ENCODE measurements around the gene ABCA13.

ABCA13 gene

DNA sequence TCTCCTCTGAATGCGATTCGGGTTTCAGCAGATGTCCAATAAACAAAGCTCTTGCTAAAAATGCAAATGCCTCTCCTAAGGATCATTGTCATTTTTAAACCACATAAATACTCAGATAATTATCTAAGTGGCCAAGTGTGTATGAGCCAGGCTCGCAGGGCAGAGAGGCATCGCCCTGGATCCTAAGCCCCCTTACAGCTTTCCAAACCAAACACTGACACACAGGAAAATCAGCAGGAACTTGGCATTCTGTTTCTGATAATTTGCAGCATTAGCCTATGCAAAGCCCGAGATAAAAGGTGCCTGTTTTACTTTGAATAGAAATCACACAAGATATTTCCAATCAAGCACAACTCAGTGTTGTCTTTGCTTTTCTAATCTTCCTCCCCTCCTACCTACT, 134.4 kb downstream of the ABCA13 start:
- peak; percentile 78 for DNase-seq

- no peak for DNase-seq
Measured at GRCh38 chr7:48307041-48307714, 135.9 kb downstream of the ABCA13 start.

GRCh38 chr7:48309720-48310119, 138.5 kb downstream of the ABCA13 start:
- DNase-seq, result no peak

- no peak for DNase-seq
Measured at GRCh38 chr7:48311464-48312100, 140.3 kb downstream of the ABCA13 start.

DNA sequence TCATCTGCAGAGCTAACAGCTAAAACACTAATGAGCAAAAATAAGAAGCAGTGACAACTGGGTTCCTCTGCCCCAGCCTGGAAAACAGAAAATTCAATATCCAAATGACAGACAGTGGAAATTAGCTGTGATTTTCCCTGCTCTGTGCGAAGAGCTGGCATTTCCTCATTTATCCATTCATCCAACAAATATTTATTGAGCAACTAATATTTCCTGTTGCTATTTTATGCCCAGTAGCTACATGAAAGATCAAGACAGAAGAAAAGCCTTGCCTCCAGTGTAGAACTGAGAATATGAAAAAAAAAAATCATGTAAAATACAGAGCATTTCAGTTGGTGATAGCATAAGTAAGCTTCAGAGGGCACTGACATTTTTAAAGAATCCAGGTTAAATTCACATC, 140.9 kb downstream of the ABCA13 start:
- DNase-seq, result no peak

GRCh38 chr7:48316768-48317167, 145.5 kb downstream of the ABCA13 start:
- no peak for DNase-seq

DNA sequence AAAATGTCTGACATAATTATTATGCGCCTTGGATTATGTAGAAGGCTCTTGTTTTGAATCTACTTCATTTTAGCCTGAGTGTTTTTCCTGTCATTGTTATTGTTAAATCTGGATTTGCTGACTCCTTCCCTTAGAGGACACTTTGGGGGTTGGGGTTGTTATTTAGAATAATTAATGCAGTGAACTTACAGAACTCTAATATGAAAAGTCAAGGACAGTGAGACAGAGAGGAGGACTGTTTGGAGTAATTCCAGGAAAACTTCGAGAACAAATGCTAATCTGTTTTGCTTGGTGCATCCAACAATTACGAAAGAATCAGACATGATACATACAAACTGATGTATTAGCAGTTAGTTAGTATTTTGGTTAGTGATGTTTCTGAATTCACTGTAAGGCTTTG, 146.1 kb downstream of the ABCA13 start:
- no peak for DNase-seq

DNA sequence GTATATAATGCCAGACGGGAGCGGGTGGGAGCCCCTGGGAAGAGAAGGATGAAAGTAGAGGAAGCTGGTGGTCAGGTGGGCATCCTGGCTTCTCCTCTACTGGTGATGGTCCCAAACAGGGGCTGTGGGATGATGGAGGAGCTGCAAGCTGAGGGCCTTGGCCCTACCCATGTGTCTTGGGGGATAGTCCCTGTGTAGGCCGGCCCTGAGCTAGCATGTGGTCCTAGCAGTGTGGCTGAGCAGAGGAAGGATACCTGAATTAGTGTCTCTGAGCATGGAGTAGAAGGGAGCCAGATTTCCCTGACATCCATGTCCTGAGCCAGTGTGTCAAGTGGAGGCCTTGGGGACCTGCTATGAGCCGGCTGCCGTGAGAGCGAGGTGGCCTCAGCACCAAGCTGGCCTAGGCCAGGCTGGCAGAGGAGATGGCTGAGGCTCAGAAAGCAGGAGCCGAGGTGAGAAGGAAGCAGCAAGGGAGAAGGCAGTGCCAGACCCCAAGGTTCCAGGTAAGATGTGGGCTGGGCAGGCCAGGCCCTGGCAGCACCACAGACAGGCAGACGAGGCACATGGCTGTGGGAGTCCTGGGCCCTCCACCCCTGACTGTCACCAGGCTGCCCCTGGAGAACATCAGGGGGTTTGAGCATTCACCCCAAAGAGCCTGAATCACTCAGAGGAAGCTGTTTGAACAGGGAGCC, 150.2 kb downstream of the ABCA13 start:
- DNase-seq, result no peak

GRCh38 chr7:48337012-48337621, 165.9 kb downstream of the ABCA13 start:
- peak; percentile 37 for DNase-seq

- no peak for DNase-seq
Measured at GRCh38 chr7:48337781-48338180, 166.5 kb downstream of the ABCA13 start.

DNA sequence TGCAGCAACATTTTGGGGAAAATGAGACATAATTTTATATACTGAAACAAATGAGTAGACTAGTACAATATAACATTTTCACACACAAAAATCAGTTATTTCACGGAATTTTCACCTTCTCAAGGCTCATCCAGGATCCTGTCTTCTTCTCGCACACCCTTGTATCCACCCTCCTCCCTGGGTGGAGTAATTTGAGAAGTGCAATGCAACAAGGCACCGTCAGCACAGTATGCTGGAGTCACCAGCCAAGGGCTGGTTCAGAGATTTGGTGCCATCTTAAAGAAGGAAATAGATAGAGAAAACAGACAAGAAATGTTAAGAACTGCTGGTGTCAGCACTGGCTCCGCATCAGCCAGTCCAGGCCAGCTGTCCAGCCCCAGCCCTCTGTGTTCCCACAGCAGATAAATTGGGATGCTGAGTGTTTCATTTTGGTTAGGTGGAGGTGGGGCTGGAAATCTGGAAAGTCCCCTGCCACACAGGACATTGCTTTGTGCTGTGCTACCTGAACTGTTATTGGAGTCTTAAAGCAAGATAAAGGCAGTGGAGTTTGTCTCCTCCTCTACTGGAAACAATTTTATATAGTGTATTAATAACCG, 176.1 kb downstream of the ABCA13 start:
- no peak for DNase-seq

GRCh38 chr7:48350515-48350914, 179.3 kb downstream of the ABCA13 start:
- no peak for DNase-seq

GRCh38 chr7:48351900-48352299, 180.6 kb downstream of the ABCA13 start:
- no peak for DNase-seq

- no peak for DNase-seq
Measured at GRCh38 chr7:48355346-48355745, 184.1 kb downstream of the ABCA13 start.

- no peak for DNase-seq
Measured at GRCh38 chr7:48360574-48360973, 189.3 kb downstream of the ABCA13 start.

GRCh38 chr7:48363174-48363573, 191.9 kb downstream of the ABCA13 start:
- no peak for DNase-seq

DNA sequence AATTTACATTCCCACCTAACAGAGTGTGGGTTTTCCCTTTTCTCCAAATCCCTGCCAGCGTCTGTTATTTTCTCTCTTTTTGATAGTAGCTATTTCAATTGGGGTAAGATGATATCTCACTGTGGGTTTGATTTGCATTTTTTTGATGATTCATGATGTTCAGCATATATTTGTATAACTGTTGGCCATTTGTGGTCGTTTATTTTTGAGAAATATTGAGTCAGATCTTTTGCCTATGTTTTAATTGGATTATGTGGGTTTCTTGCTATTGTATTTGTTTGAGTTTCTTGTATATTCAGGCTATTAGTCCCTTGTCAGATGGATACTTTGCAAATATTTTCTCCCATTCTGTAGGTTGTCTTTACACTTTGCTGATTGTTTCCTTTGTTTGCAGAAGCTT, 193.8 kb downstream of the ABCA13 start:
- peak; percentile 83 for DNase-seq

DNA sequence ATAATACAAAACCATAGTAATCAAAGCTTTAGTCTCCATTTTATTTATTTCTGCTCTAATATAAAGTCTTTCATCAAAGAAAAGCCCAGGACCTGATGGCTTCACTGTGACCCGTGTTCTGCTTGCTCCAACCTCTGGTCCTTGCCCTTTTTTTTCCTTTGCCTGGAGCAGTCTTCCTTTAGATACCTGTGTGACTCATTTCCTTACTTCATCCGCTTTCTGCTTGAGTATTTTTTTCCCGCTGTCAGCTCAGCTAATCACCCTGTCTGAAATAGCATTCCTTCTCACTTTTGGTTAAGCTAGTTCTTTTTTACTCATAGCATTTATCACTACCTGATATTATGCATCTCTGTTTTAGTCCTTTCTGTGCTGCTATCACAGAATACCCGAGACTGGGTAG, 194.8 kb downstream of the ABCA13 start:
- DNase-seq, result no peak

- no peak for DNase-seq
Measured at GRCh38 chr7:48376263-48376662, 205.0 kb downstream of the ABCA13 start.

- no peak for DNase-seq
Measured at GRCh38 chr7:48380921-48381320, 209.7 kb downstream of the ABCA13 start.

GRCh38 chr7:48381571-48381970, 210.3 kb downstream of the ABCA13 start:
- no peak for DNase-seq

GRCh38 chr7:48384180-48384752, 213.0 kb downstream of the ABCA13 start:
- DNase-seq, result no peak

GRCh38 chr7:48387932-48388331, 216.7 kb downstream of the ABCA13 start:
- no peak for DNase-seq
